ENCODE data around the gene TRPM3.

TRPM3 gene

GRCh38 chr9:70561786-70562395, 559.5 kb downstream of the TRPM3 start:
- Histone ChIP-seq H3K27ac (ENCODE audit: poor library complexity, severe bottlenecking) (no peak overlapping the region), H3K9me3 (ENCODE audit: severe bottlenecking) (no peaks in the 10 kb centered on the region), H3K4me3 (ENCODE audit: severe bottlenecking) (no peak overlapping the region), H3K27me3 (ENCODE audit: insufficient read depth, poor library complexity, severe bottlenecking) (no peaks in the 10 kb centered on the region), H3K36me3 (ENCODE audit: low read depth) (no peaks in the 10 kb centered on the region), H3K4me1 (ENCODE audit: insufficient read depth, poor library complexity, severe bottlenecking) (no peaks in the 10 kb centered on the region)
- DNase-seq (ENCODE audit: low spot score) (no peak), ATAC-seq (ENCODE audit: low read depth) (no peak)
- TF ChIP-seq, protein P1, sequence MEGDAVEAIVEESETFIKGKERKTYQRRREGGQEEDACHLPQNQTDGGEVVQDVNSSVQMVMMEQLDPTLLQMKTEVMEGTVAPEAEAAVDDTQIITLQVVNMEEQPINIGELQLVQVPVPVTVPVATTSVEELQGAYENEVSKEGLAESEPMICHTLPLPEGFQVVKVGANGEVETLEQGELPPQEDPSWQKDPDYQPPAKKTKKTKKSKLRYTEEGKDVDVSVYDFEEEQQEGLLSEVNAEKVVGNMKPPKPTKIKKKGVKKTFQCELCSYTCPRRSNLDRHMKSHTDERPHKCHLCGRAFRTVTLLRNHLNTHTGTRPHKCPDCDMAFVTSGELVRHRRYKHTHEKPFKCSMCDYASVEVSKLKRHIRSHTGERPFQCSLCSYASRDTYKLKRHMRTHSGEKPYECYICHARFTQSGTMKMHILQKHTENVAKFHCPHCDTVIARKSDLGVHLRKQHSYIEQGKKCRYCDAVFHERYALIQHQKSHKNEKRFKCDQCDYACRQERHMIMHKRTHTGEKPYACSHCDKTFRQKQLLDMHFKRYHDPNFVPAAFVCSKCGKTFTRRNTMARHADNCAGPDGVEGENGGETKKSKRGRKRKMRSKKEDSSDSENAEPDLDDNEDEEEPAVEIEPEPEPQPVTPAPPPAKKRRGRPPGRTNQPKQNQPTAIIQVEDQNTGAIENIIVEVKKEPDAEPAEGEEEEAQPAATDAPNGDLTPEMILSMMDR (IDR thresholded peaks at IDR 0.05; ENCODE audit: poor library complexity, severe bottlenecking) = no peak

DNA sequence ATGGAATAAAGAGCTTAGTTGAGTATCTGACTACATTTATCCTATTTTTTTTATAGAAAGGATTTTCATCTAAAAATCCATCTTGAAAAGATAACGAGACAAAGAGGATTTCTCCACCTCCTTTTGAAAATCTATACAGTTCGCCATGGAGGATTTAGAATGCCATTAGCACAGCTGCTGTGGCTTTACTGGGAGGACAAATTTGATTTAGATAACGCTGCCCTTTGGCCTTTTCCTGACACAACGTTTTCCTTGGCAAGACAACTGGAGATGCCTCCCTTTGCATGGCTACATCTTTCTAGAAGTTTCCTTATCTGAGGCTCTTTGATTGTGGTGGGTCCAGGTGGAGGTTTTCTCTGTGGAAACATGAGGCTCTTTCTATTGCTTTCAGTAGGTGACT, 560.3 kb downstream of the TRPM3 start:
- Histone ChIP-seq H3K4me3 (ENCODE audit: severe bottlenecking) (no peak overlapping the region), H3K4me1 (ENCODE audit: insufficient read depth, poor library complexity, severe bottlenecking) (no peaks in the 10 kb centered on the region), H3K27ac (ENCODE audit: poor library complexity, severe bottlenecking) (no peak overlapping the region), H3K9me3 (ENCODE audit: severe bottlenecking) (no peaks in the 10 kb centered on the region), H3K36me3 (ENCODE audit: low read depth) (no peaks in the 10 kb centered on the region), H3K27me3 (ENCODE audit: insufficient read depth, poor library complexity, severe bottlenecking) (no peaks in the 10 kb centered on the region)
- ATAC-seq (ENCODE audit: low read depth) = no peak
- TF ChIP-seq, protein P1 (IDR thresholded peaks at IDR 0.05; ENCODE audit: poor library complexity, severe bottlenecking) = no peak
- no peak for DNase-seq (ENCODE audit: low spot score)

DNA sequence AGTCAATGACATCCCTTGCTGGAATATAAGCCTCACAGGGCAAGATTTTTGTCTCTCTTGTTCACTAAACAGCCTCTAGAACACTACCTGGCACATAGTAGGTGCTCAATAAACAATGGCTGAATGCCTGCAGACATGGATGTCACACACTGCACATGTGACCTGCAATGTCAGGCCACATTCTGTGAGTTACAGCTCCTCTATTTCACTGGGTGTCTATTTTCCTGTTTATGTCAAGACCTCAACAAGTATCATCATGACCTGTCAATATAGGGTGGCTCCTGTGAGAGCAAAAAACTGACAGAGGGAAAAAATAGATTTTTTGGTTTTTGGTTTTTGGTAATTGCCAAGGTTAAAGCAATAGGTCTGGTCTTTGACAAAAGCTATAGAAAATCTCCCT, 562.3 kb downstream of the TRPM3 start:
- Histone ChIP-seq H3K36me3 (ENCODE audit: low read depth) (no peaks in the 10 kb centered on the region), H3K27me3 (ENCODE audit: insufficient read depth, poor library complexity, severe bottlenecking) (no peaks in the 10 kb centered on the region), H3K27ac (ENCODE audit: poor library complexity, severe bottlenecking) (no peak overlapping the region), H3K9me3 (ENCODE audit: severe bottlenecking) (no peaks in the 10 kb centered on the region), H3K4me3 (ENCODE audit: severe bottlenecking) (no peak overlapping the region), H3K4me1 (ENCODE audit: insufficient read depth, poor library complexity, severe bottlenecking) (peaks cover 8% of the 10 kb centered on the region)
- ATAC-seq (ENCODE audit: low read depth) (no peak), DNase-seq (ENCODE audit: low spot score) (no peak)
- TF ChIP-seq, protein P1 (IDR thresholded peaks at IDR 0.05; ENCODE audit: poor library complexity, severe bottlenecking) = no peak

DNA sequence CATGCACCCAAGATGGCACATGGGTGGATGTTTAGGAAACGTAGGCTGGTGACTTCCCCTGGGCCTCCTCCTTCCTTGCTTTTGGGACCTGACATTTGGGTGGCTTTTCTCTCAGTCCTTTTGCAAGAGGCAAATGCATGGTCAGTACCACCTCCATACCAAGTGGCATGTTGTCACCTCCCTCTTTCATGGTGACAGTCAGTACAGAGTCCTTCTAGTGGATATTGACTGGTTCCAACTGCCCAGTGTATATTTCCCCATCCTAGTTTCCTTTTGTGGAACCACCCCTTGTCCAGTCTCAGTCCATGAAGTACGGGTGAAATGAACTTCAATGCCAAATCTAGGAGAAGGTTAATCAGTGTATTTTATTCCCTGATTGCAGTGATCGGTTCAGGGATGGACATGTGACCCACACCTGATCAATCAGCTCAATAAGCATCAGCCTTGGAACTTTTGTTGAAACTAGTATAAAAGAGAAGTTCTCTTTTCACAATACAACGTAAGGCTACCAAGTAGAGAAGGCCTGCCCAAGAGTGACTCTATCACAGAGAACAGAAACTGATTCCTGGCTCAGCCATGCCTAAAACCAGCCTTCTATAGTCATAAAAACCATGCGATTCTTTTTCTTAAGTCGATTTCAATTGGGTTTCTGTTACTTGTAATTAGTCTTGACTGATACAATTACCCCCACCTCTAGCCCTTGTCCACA, 563.6 kb downstream of the TRPM3 start:
- no peaks in the 10 kb centered on the region for H3K27me3 ChIP-seq (ENCODE audit: insufficient read depth, poor library complexity, severe bottlenecking)
- H3K27ac ChIP-seq (ENCODE audit: poor library complexity, severe bottlenecking) = no peak overlapping the region
- no peak overlapping the region for H3K4me3 ChIP-seq (ENCODE audit: severe bottlenecking)
- H3K4me1 ChIP-seq (ENCODE audit: insufficient read depth, poor library complexity, severe bottlenecking) = peaks cover 16% of the 10 kb centered on the region
- no peaks in the 10 kb centered on the region for H3K36me3 ChIP-seq (ENCODE audit: low read depth)
- TF ChIP-seq, protein P1 (IDR thresholded peaks at IDR 0.05; ENCODE audit: poor library complexity, severe bottlenecking) = no peak
- DNase-seq (ENCODE audit: low spot score) (no peak), ATAC-seq (ENCODE audit: low read depth) (no peak)
- H3K9me3 ChIP-seq (ENCODE audit: severe bottlenecking) = no peaks in the 10 kb centered on the region

DNA sequence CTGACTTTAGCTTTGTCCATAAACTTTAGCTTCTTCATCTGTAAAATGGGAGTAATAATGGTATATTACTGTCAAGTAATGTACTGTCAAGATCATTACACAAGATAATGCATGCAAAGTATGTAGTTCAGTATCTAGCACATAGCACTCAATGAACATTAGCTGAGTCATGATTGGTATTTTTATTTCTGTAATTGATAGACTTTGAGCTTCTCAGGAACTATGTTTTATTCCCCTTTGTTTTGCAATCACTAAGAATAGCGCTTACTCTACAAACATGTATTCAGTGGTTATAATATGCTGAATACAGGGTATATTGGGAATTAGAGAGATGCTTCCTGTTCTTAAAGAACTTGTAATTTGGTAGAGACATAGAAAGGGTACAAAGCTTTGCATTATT, 564.6 kb downstream of the TRPM3 start:
- no peak overlapping the region for H3K27ac ChIP-seq (ENCODE audit: poor library complexity, severe bottlenecking)
- H3K27me3 ChIP-seq (ENCODE audit: insufficient read depth, poor library complexity, severe bottlenecking) = no peaks in the 10 kb centered on the region
- no peak overlapping the region for H3K4me3 ChIP-seq (ENCODE audit: severe bottlenecking)
- TF ChIP-seq, protein P1 (IDR thresholded peaks at IDR 0.05; ENCODE audit: poor library complexity, severe bottlenecking) = no peak
- ATAC-seq (ENCODE audit: low read depth) (no peak), DNase-seq (ENCODE audit: low spot score) (no peak)
- H3K4me1 ChIP-seq (ENCODE audit: insufficient read depth, poor library complexity, severe bottlenecking) = peaks cover 16% of the 10 kb centered on the region
- no peaks in the 10 kb centered on the region for H3K36me3 ChIP-seq (ENCODE audit: low read depth)
- H3K9me3 ChIP-seq (ENCODE audit: severe bottlenecking) = no peaks in the 10 kb centered on the region

Data from RWPE2 (cell line).